ENCODE data around the gene ACCS. TPM values are rescaled to one million over a fixed set of nuclear protein-coding genes. Genes with fewer than 3 reads are reported as not detected.

The ACCS gene
- total and polyA plus RNA-seq, 9 of the 15 experiments (the other 6 are each of a cell fraction or from before 2014, with no cell fraction given), result 4.2 to 25.9 (median 16.3) TPM

DNA sequence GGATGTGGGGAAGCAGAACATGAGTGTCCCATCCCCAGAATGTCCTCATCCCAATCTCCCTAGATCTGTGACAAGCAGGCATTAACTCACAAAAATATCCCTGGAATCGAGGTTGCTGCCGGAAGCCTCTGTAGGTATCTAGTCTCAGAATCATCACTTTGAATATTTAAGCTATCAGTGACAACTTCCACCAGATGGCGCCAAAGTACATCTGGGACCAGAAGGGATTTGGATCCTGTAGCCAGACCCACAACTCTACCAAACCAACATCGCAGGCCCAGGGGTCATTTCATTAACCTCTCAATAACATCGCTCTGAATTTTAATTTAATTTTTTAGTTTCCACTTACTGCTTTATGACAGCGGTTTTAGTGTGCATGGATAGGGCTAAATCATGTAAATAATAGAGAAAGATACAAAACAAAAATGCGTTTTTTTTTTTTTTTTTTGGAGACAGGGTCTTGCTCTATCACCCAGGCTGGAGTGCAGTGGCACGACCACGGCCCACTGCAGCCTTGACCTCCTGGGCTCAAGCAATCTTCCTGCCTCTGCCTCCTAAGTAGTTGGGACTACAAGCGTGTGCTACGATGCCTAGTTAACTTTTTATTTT lies 28.3 kb downstream of the ACCS start:
- Histone ChIP-seq H3K4me2 (ENCODE audit: insufficient read depth, low read length) (no peak overlapping the region; the same call in 1 of the 2 replicates), H3K27me3 (ENCODE audit: control insufficient read depth in 2 of 2, insufficient read depth in 2 of 2, low read length in 2 of 2) (no peaks in the 10 kb centered on the region), H3K4me3 (no peak overlapping the region), H3K27ac (ENCODE audit: extremely low read depth, low read depth, low read length) (no peak overlapping the region), H3K9me1 (ENCODE audit: control insufficient read depth, insufficient read depth, low read length) (no peaks in the 10 kb centered on the region), H3K9me3 (replicated peaks; ENCODE audit: control insufficient read depth, insufficient read depth, low read depth, low read length) (no peaks in the 10 kb centered on the region; the same call in 1 of the 2 replicates), H3K4me1 (replicated peaks in 1 of 2; ENCODE audit: control insufficient read depth in 2 of 2, insufficient read depth in 2 of 2, low read length in 2 of 2) (peaks cover 11 to 18% of the 10 kb centered on the region in 2 experiments; a peak in 4 of 5 replicates), H3K36me3 (ENCODE audit: control insufficient read depth, insufficient read depth, low read length) (no peaks in the 10 kb centered on the region), H2AFZ (ENCODE audit: low read depth, low read length) (peak overlapping the region; percentile 82; the same call in 1 of the 2 replicates), H3K9ac (ENCODE audit: insufficient read depth in 1 of 2, low read depth in 2 of 2, low read length in 2 of 2) (no peak overlapping the region), H4K20me1 (replicated peaks; ENCODE audit: control insufficient read depth, insufficient read depth, low read length) (0 out of 2 replicates have a peak, but pooled peaks cover 3% of the 10 kb centered on the region), H3K79me2 (ENCODE audit: control insufficient read depth, insufficient read depth, low read length) (peaks cover 24% of the 10 kb centered on the region)
- FAIRE-seq (peak; percentile 76), DNase-seq (ENCODE audit: extremely low read depth in 1 of 4, low spot score in 3 of 4) (peak; percentile 84 to 91 (median 85)), ATAC-seq (peak; percentile 75)
- BruUV-seq (replicated peaks), result no TSS peak
- intact Hi-C loops (cut with micrococcal nuclease) (loop anchor here (2.0 kb wide), 1 partner anchor 38 kb away; no protein-coding TSS in a partner anchor), in situ Hi-C loops (cut with MboI) (no loop called here)
- POLR2A ChIA-PET, result interaction anchor here (0.6 to 3.3 kb wide), 8 partner anchors 9 to 106 kb away, joined by 3 to 17 read pairs (median 4); no protein-coding TSS in a partner anchor
- CTCF ChIA-PET (ENCODE audit: low intra/inter-chr PET ratio), result interaction anchor here (0.7 to 3.2 kb wide), 4 partner anchors 16 to 445 kb away, joined by 3 to 13 read pairs (median 6); no protein-coding TSS in a partner anchor
- WGBS (ENCODE audit: insufficient coverage, low coverage, missing lambda C conversion rate), result 27% methylated on average over 8 of the region's 11 CpGs
- TF ChIP-seq NCOA6 (IDR thresholded peaks at IDR 0.05) (no peak), POLR2AphosphoS2 (IDR thresholded peaks at IDR 0.05; ENCODE audit: low read length) (peak; percentile 52; the same call in 1 of the 2 replicates), ZNF354B (CRISPR knock-in tag; IDR thresholded peaks at IDR 0.05) (no peak), ZNF586 (CRISPR knock-in tag; conservative IDR thresholded peaks at IDR 0.05) (no peak), GATA2 (CRISPR knock-in tag; IDR thresholded peaks at IDR 0.05) (0 out of 2 replicates have a peak, but pooled peaks have one; percentile 26), CTCFL (IDR thresholded peaks at IDR 0.05; ENCODE audit: borderline replicate concordance, insufficient read depth, low read depth, low read length, poor library complexity, severe bottlenecking) (peak; percentile 39), SMC3 (conservative IDR thresholded peaks at IDR 0.05; ENCODE audit: insufficient read depth, low read depth, low read length) (peak; percentile 50; the same call in 1 of the 2 replicates), DDX20 (tag; IDR thresholded peaks at IDR 0.05; ENCODE audit: low read depth) (no peak), RAD21 (CRISPR knock-in tag; conservative IDR thresholded peaks at IDR 0.05 in 1 of 2, IDR thresholded peaks at IDR 0.05 in 1 of 2) (peak; percentile 55 to 61)
- TF ChIP-seq, protein P1, sequence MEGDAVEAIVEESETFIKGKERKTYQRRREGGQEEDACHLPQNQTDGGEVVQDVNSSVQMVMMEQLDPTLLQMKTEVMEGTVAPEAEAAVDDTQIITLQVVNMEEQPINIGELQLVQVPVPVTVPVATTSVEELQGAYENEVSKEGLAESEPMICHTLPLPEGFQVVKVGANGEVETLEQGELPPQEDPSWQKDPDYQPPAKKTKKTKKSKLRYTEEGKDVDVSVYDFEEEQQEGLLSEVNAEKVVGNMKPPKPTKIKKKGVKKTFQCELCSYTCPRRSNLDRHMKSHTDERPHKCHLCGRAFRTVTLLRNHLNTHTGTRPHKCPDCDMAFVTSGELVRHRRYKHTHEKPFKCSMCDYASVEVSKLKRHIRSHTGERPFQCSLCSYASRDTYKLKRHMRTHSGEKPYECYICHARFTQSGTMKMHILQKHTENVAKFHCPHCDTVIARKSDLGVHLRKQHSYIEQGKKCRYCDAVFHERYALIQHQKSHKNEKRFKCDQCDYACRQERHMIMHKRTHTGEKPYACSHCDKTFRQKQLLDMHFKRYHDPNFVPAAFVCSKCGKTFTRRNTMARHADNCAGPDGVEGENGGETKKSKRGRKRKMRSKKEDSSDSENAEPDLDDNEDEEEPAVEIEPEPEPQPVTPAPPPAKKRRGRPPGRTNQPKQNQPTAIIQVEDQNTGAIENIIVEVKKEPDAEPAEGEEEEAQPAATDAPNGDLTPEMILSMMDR (IDR thresholded peaks at IDR 0.05 in 2 of 3, conservative IDR thresholded peaks at IDR 0.05 in 1 of 3; ENCODE audit: insufficient read depth in 2 of 3, low read depth in 1 of 3, low read length in 3 of 3), result peak; percentile 75 to 86 (median 79)
- TF ChIP-seq, protein P2, sequence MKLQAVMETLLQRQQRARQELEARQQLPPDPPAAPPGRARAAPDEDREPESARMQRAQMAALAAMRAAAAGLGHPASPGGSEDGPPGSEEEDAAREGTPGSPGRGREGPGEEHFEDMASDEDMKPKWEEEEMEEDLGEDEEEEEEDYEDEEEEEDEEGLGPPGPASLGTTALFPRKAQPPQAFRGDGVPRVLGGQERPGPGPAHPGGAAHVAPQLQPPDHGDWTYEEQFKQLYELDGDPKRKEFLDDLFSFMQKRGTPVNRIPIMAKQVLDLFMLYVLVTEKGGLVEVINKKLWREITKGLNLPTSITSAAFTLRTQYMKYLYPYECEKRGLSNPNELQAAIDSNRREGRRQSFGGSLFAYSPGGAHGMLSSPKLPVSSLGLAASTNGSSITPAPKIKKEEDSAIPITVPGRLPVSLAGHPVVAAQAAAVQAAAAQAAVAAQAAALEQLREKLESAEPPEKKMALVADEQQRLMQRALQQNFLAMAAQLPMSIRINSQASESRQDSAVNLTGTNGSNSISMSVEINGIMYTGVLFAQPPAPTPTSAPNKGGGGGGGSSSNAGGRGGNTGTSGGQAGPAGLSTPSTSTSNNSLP (IDR thresholded peaks at IDR 0.05; ENCODE audit: borderline replicate concordance, low read depth, low read length), result peak; percentile 21; the same call in 1 of the 2 replicates
